PFSK-1 (cell line): ENCODE measurements around the gene NTM.

Experiments used
- FOXP2 ChIP-seq: optimal IDR thresholded peaks from 2 replicates; pipeline ENCODE3; 2011; ENCODE audit warnings: borderline replicate concordance, control low read depth, inconsistent platforms; ENCODE audit not compliant: insufficient read depth; ENCODE audit errors: extremely low read length, extremely low read depth
- POLR2AphosphoS5 ChIP-seq: IDR thresholded peaks from 2 replicates; pipeline ENCODE4 v1.6.1; 2012; ENCODE audit warnings: low read depth, mild to moderate bottlenecking, control low read depth, low read length, moderate library complexity
- REST ChIP-seq, 2 experiments: IDR thresholded peaks; 2 replicates each; pipeline versions ENCODE4 v1.6.1 to v1.8.0; 2011 to 2012; ENCODE audit warnings: low read depth in 2 of 2, low read length in 2 of 2, control low read depth in 1 of 2, inconsistent platforms in 1 of 2, mild to moderate bottlenecking in 1 of 2, moderate library complexity in 1 of 2; ENCODE audit not compliant: insufficient read depth in 1 of 2
- SIN3A ChIP-seq: IDR thresholded peaks from 2 replicates; pipeline ENCODE4 v1.6.1; 2012; ENCODE audit warnings: mild to moderate bottlenecking, low read length, moderate library complexity, borderline replicate concordance; ENCODE audit not compliant: insufficient read depth

- no peak for TF ChIP-seq REST (IDR thresholded peaks at IDR 0.05; ENCODE audit: insufficient read depth in 1 of 2, low read depth in 2 of 2, low read length in 2 of 2)
- no peak for TF ChIP-seq POLR2AphosphoS5
- no peak for TF ChIP-seq FOXP2
- TF ChIP-seq SIN3A, result no peak
Measured at GRCh38 chr11:132343445-132344175, 973.2 kb downstream of the NTM start.
